ENCODE measurements around the gene NRIP2. TPM values are rescaled to one million over a fixed set of nuclear protein-coding genes. Genes with fewer than 3 reads are reported as not detected.
A peak's percentile ranks its signal among the peaks of the same experiment; 100 is the strongest.

The NRIP2 gene
- total RNA-seq, 2 donors from 2014 or later, result 4.9 to 8.1 TPM

DNA sequence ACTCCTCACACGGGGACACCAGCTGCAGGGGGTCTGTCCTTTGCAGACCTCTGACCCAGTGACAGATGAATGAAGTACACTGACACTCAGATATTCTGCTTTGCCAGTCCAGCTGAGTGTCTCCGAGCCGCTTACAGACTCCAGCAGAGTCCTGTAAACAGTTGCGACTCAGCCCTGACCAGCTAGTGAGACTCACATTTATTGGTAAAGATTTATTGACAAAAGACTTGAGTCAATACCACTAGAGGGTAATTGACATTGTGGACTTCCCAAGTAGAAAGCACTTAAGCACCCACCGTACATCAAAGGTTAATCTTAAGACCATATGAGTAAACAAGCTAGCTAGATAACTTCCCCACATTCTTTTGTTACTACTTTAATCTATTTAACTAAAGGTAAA lies 49.8 kb downstream of the NRIP2 start:
- ATAC-seq (ENCODE audit: insufficient number of reproducible peaks, low FRiP score, low read depth) (no peak), DNase-seq (ENCODE audit: low spot score) (no peak)
- Histone ChIP-seq H3K36me3 (no peaks in the 10 kb centered on the region), H3K27ac (no peak overlapping the region), H3K4me1 (ENCODE audit: control insufficient read depth in 1 of 2, low read depth in 2 of 2) (peaks cover 0 to 9% of the 10 kb centered on the region in 2 donors), H3K9me3 (no peaks in the 10 kb centered on the region), H3K27me3 (replicated peaks; ENCODE audit: insufficient read depth) (no peaks in the 10 kb centered on the region), H3K4me3 (no peak overlapping the region)
- no peak for TF ChIP-seq CTCF (IDR thresholded peaks at IDR 0.05)

DNA sequence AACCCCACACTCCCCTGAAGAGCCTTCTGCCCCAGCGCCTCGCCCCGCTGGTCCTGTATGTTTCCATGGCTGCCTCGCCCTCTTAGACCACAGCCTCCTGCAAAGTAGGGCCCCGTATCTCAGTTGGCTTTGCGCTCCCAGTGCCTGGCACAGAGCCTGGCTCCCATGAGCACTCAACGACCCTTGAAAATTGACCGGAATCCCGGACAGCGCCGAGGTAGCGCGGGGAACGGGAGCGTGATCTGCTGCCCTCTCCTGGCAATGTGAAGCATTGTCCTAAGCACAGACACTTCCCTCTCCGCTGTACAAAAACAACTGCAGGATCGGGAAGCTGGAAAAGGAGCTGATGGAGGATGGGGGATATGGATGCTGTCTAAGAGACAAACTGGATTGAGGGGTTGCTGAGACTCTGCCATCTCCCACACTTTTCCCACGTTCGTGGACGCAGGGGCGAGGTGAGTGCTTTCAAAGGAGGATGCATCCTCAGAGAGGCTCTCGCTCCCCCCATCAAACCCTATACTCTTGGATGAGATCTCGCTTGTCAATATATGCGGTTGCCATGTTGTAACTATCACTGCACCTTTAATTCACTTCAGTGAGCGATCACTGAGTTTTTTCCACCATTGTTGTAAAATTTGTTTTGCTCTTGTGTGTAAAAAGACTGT lies 50.8 kb downstream of the NRIP2 start:
- peak; percentile 89 for TF ChIP-seq CTCF (IDR thresholded peaks at IDR 0.05)
- H3K27ac ChIP-seq, result no peak overlapping the region
- peak overlapping the region; percentile 55 for H3K4me3 ChIP-seq
- peaks cover 0 to 9% of the 10 kb centered on the region in 2 donors for H3K4me1 ChIP-seq (ENCODE audit: control insufficient read depth in 1 of 2, low read depth in 2 of 2)
- no peaks in the 10 kb centered on the region for H3K36me3 ChIP-seq
- DNase-seq (ENCODE audit: low spot score) (no peak), ATAC-seq (ENCODE audit: insufficient number of reproducible peaks, low FRiP score, low read depth) (no peak)
- no peaks in the 10 kb centered on the region for H3K9me3 ChIP-seq
- no peaks in the 10 kb centered on the region for H3K27me3 ChIP-seq (replicated peaks; ENCODE audit: insufficient read depth)

- Histone ChIP-seq H3K4me3 (no peak overlapping the region), H3K4me1 (ENCODE audit: control insufficient read depth in 1 of 2, low read depth in 2 of 2) (peaks cover 0 to 8% of the 10 kb centered on the region in 2 donors), H3K9me3 (no peaks in the 10 kb centered on the region), H3K27ac (no peak overlapping the region), H3K36me3 (no peaks in the 10 kb centered on the region), H3K27me3 (replicated peaks; ENCODE audit: insufficient read depth) (no peaks in the 10 kb centered on the region)
- no peak for TF ChIP-seq CTCF (IDR thresholded peaks at IDR 0.05)
- no peak for ATAC-seq (ENCODE audit: insufficient number of reproducible peaks, low FRiP score, low read depth)
- no peak for DNase-seq (ENCODE audit: low spot score)
Observed at GRCh38 chr12:2779281-2779680, 55.6 kb downstream of the NRIP2 start.

GRCh38 chr12:2776129-2776806 lies 58.6 kb downstream of the NRIP2 start:
- ATAC-seq (ENCODE audit: insufficient number of reproducible peaks, low FRiP score, low read depth) (no peak), DNase-seq (ENCODE audit: low spot score) (no peak)
- Histone ChIP-seq H3K36me3 (no peaks in the 10 kb centered on the region), H3K4me1 (ENCODE audit: control insufficient read depth in 1 of 2, low read depth in 2 of 2) (no peaks in the 10 kb centered on the region), H3K27ac (no peak overlapping the region), H3K9me3 (no peaks in the 10 kb centered on the region), H3K4me3 (no peak overlapping the region), H3K27me3 (replicated peaks; ENCODE audit: insufficient read depth) (no peaks in the 10 kb centered on the region)
- TF ChIP-seq CTCF (IDR thresholded peaks at IDR 0.05), result no peak

DNA sequence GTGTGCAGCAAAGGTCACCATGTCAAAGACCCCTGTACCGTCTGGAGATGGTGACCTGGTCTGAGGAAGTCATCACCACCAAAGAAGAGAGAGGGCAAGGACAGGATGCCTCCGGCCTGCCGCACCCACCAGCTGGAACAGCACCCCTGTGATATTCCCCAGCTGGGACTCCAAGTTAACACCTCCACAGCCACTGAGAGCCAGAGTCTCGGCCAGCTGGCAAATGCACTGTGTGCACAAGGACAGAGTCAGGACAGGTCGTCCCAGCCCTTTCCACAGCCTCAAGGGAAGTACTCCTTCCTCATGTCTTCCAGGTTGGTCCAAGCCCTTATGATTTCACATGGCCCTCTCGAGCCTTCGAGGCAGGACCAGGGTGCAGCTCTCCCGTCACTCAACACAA lies 59.4 kb downstream of the NRIP2 start:
- Histone ChIP-seq H3K4me3 (no peak overlapping the region), H3K36me3 (no peaks in the 10 kb centered on the region), H3K9me3 (no peaks in the 10 kb centered on the region), H3K27me3 (replicated peaks; ENCODE audit: insufficient read depth) (no peaks in the 10 kb centered on the region), H3K27ac (no peak overlapping the region), H3K4me1 (ENCODE audit: control insufficient read depth in 1 of 2, low read depth in 2 of 2) (no peaks in the 10 kb centered on the region)
- no peak for TF ChIP-seq CTCF (IDR thresholded peaks at IDR 0.05)
- ATAC-seq (ENCODE audit: insufficient number of reproducible peaks, low FRiP score, low read depth) (no peak), DNase-seq (ENCODE audit: low spot score) (no peak)

Other genes starting within 250 kb of the NRIP2 start
- 10 to 100 TPM; 26.6 to 30.5 TPM for gene FKBP4, start 40.1 kb downstream of the NRIP2 start, total RNA-seq
- gene ITFG2, start 22.4 kb downstream of the NRIP2 start, total RNA-seq, result 10 to 100 TPM; 33.8 to 38.4 TPM
- gene TEX52, start 22.0 kb upstream of the NRIP2 start, total RNA-seq, result not detected
- gene FOXM1, start 42.1 kb upstream of the NRIP2 start, total RNA-seq, result 1 to 10 TPM in 1 of 2 donors, not detected in 1; 2.2 TPM
- gene RHNO1, start 42.2 kb upstream of the NRIP2 start, total RNA-seq, result 10 to 100 TPM in 1 of 2 donors, 1 to 10 TPM in 1; 9.6 to 10.8 TPM
- gene TULP3, start 55.9 kb upstream of the NRIP2 start, total RNA-seq, result 10 to 100 TPM; 28.4 to 30.8 TPM
- gene TEAD4, start 124.4 kb upstream of the NRIP2 start, total RNA-seq, result 10 to 100 TPM; 42.5 to 62.6 TPM
- gene TSPAN9, start 242.3 kb upstream of the NRIP2 start, total RNA-seq, result 10 to 100 TPM; 39.5 to 50.2 TPM

Measured in thoracic aorta (tissue), 2 donors.